Measurements from ENCODE around the gene PIM3.
"Not testable (repeated sequence)": the region's sequence is repeated elsewhere in the genome, so short reads cannot be mapped to it uniquely, and the experiment has no call there.

Gene PIM3

DNA sequence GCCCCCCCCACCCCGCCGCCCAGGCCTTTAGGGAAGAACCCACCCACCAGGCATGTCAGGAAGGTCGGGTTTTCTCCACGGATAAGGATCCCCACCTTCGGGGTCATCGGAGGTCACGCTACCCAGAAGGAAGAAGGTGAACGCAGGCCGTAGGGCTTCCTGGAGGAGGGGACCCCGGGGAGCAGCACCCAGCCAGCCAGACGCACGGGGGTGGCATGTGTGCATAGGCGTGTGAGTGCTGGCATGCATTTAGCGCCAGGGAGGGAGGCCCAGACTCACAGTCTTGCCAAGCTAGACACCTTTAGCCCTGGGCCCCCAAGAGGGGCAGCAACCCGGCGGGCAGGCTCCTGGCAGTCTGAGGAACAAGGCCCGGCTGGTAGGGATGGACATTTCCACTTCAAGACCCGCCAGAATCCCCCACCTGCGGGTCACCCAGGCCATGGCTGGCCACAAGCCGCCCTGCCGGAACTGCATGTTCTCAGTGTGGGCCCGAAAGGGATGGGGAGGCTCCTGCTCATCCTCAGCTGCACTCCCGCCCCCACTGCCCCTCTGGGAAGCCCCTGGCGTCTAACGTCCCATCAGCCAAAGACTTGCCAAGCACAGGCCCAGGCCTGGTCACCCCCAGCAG lies 16.7 kb upstream of the PIM3 start:
- DNase-seq (ENCODE audit: low read depth) = no peak

GRCh38 chr22:49944399-49944891 lies 16.1 kb upstream of the PIM3 start:
- DNase-seq (ENCODE audit: low read depth) = no peak

DNA sequence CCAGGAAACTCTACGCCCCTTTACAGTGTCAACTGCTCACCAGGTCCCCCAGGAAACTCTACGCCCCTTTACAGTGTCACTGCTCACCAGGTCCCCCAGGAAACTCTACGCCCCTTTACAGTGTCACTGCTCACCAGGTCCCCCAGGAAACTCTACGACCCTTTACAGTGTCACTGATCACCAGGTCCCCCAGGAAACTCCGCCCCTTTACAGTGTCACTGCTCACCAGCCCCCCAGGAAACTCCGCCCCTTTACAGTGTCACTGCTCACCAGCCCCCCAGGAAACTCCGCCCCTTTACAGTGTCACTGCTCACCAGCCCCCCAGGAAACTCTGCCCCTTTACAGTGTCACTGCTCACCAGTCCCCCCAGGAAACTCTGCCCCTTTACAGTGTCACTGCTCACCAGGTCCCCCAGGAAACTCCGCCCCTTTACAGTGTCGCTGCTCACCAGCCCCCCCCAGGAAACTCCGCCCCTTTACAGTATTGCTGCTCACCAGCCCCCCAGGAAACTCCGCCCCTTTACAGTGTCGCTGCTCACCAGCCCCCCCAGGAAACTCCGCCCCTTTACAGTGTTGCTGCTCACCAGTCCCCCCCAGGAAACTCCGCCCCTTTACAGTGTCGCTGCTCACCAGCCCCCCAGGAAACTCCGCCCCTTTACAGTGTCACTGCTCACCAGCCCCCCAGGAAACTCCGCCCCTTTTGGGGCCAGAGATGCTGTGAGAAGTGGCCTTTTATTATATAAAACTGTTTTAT lies 15.4 kb upstream of the PIM3 start:
- DNase-seq (ENCODE audit: low read depth) = not testable (repeated sequence)

DNA sequence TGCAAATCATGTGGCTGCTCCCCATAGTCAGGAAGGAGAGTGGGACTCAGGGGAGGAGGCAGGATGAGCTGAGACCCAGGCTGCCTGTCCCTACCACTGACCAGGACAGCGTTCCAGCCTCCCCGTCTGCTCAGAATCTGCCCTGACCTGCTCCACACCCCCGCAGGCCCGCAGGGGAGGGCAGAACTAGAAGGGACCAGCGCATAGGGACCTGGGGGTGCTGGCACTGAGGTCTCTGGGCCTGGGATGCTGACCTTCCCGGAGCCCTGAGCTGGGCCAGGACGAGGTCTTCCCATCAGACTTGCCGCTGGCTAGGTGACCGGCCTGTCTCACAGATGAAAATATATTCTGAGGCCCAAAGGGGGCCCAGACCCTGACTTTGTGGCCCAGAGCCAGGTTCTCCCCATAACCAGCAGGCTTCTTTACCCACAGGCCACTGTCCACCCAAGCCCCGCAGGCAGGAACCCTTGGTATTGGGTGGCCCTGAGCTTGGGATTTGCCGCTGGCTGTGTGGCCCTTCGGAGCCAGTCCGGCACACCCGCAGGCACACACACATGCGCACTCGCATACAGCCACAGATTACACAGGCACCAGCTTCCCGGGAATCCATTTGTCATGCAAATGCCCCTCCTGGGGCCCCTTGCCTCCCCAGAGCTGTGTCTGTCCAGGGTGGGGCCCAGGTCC lies 13.8 kb upstream of the PIM3 start:
- DNase-seq (ENCODE audit: low read depth) = no peak

GRCh38 chr22:49947296-49947622 lies 13.3 kb upstream of the PIM3 start:
- DNase-seq (ENCODE audit: low read depth) = no peak

- no peak for DNase-seq (ENCODE audit: low read depth)
These were observed 12.2 kb upstream of the PIM3 start for GRCh38 chr22:49948116-49948957.

DNA sequence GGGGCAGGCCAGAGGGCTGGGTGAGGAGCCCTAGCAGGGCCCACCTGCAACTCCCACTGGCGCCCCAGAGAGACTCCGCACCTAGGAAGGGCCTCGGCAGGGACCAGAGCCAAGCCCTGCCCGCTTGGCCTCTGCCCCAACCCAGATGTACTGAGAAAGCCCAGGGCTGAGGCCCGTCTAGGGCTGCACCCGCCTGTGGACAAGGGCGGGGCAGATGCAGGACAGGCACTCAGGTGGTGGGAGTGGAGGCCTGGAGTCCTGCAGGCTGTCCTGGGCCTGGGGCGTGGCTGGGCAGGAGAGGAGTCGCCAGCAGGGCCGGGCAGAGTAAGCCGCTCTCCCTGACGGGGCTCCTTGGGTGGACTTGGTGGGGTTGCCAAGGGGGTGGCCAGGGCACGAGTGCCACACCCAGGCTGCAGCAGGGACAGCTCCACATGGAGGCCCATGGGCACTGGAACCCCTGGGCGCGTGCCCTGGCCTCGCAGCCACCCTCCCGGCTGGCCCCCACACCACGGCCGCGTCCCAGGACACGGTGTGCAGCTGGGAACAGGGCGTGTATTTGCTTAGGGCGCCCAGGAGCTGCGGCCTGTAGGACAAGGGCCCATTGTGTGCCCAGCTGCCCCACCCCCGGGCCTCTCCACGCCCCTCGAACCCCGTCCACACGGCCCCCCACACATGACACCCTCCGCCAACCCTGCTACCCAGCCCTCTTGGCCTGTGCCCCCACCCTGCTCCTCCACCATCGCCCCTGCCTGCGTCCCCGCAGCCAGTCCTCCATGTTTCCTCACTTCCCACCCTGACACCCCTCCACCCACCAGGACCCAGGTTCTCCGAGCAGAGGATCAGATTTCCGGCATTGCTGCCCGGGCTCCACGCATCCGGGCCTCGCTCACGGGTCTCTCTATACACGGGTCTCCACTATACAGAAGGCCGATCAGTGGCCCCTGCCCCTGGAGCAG lies 11.3 kb upstream of the PIM3 start:
- no peak for DNase-seq (ENCODE audit: low read depth)

DNA sequence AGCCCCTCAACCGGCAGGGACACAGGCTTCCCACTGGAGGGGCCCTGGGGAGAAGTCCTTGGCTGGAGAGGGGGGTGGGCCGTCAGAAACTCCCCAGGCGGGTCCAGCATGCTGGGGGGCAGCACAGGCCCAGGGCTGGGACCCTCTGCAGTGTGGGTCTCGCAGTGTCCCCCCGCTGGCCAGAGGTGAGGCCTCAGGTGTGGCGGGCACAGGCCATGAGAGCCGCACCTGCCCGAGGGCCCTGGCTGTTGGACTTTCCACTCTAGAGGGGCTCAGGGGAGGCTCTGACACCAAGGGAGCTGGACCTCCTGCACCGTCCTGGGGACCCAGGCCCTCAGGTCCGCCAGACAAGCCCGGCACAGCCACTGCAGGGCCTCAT lies 10.7 kb upstream of the PIM3 start:
- no peak for DNase-seq (ENCODE audit: low read depth)

- no peak for DNase-seq (ENCODE audit: low read depth)
These were observed 10.1 kb upstream of the PIM3 start for GRCh38 chr22:49950396-49950994.

DNA sequence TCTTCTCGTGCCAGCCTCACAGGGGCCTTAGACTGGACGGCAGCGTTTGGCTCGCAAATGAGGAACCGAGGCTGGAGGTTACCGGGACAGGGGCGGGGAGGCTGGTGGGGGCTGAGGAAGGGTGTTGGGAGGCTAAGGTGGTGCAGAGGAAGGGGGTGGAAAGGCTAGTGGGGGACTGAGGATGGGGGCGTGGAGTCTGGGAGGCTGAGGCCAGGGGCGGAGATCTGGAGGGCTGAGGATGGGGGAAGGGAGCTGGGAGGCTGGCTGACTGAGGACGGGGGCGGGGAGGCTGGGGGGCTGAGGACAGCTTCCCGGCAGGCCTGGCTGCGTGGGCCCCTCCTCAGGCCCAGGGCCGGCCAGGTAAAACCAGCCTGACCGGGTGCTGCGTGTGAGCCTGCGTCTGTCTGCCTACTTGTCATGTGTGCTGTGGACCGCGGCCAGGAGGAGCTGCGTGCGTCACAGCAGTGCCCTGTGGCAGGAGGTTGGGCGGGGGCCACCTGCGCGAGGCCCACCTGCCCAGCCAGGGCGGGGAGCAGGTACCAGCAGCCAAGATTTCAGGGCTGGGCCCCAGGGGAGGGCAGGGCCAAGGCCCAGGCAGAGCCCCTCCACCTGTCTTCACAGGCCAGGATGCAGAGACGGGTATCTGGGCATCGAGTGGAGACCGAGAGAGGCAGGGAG lies 9.4 kb upstream of the PIM3 start:
- no peak for DNase-seq (ENCODE audit: low read depth)

- no peak for DNase-seq (ENCODE audit: low read depth)
These were observed 8.9 kb upstream of the PIM3 start for GRCh38 chr22:49951678-49951985.

GRCh38 chr22:49951986-49952896 lies 8.3 kb upstream of the PIM3 start:
- DNase-seq (ENCODE audit: low read depth) = peak; percentile 55

GRCh38 chr22:49953027-49953679 lies 7.4 kb upstream of the PIM3 start:
- no peak for DNase-seq (ENCODE audit: low read depth)

GRCh38 chr22:49953680-49954344 lies 6.8 kb upstream of the PIM3 start:
- DNase-seq (ENCODE audit: low read depth) = no peak

DNA sequence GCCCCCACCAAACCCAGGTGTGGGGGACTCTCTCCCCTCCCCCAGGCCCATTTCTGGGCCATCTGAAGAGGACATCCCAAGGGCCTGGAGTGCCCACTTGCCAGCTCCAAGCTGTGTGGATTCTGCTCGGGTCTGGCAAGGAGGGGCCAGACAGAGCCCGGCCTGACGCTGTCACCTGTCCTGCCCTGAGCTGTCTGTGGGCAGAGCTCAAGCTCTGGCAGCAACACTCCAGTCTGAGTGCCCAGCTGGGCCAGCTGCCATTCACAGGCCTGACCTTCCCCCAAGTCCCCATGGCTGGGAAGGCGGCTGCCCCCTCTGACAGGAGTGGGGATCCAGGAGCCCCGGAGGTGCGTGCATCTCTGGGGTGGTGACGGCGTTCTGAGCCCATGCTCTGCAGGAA lies 6.2 kb upstream of the PIM3 start:
- DNase-seq (ENCODE audit: low read depth) = no peak

- no peak for DNase-seq (ENCODE audit: low read depth)
These were observed 5.5 kb upstream of the PIM3 start for GRCh38 chr22:49954991-49955580.

- no peak for DNase-seq (ENCODE audit: low read depth)
These were observed 4.8 kb upstream of the PIM3 start for GRCh38 chr22:49955581-49956417.
